ENCODE data around the gene ZYX. TPM values are rescaled to one million over a fixed set of nuclear protein-coding genes. Genes with fewer than 3 reads are reported as not detected.

The ZYX gene
- total and polyA plus RNA-seq, 2 of the 13 experiments (the other 11 are each of a cell fraction or from before 2014, with no cell fraction given) = 9.9 to 13.7 TPM

GRCh38 chr7:143393267-143394041, 12.3 kb downstream of the ZYX start (continued):
- TF ChIP-seq HIVEP1 (CRISPR knock-in tag; IDR thresholded peaks at IDR 0.05) (peak; percentile 62; the same call in 1 of the 2 replicates), ZNF205 (CRISPR knock-in tag; IDR thresholded peaks at IDR 0.05) (peak; percentile 84), TRIM24 (CRISPR knock-in tag; IDR thresholded peaks at IDR 0.05) (no peak), ZNF574 (CRISPR knock-in tag; IDR thresholded peaks at IDR 0.05) (peak; percentile 74), ZNF607 (CRISPR knock-in tag; IDR thresholded peaks at IDR 0.05; ENCODE audit: borderline replicate concordance) (0 out of 2 replicates have a peak, but pooled peaks have one; percentile 52), ZNF430 (CRISPR knock-in tag; IDR thresholded peaks at IDR 0.05) (0 out of 2 replicates have a peak, but pooled peaks have one; percentile 40), RXRA (CRISPR knock-in tag; IDR thresholded peaks at IDR 0.05) (peak; percentile 93), ZMYM4 (CRISPR knock-in tag; IDR thresholded peaks at IDR 0.05) (peak; percentile 46; the same call in 1 of the 2 replicates), JUND (CRISPR knock-in tag; IDR thresholded peaks at IDR 0.05) (no peak; the same call in 1 of the 2 replicates), ETV5 (CRISPR knock-in tag; IDR thresholded peaks at IDR 0.05; ENCODE audit: borderline replicate concordance) (peak; percentile 14; the same call in 1 of the 2 replicates), AGO2 (optimal IDR thresholded peaks at IDR 0.05; ENCODE audit: low read depth, low read length) (no peak), ZBTB7B (CRISPR knock-in tag; IDR thresholded peaks at IDR 0.05) (peak; percentile 75; the same call in 1 of the 2 replicates), IRX3 (CRISPR knock-in tag; IDR thresholded peaks at IDR 0.05; ENCODE audit: borderline replicate concordance, low read depth) (0 out of 2 replicates have a peak, but pooled peaks have one; percentile 34), KAT8 (CRISPR knock-in tag; IDR thresholded peaks at IDR 0.05) (peak; percentile 67; the same call in 1 of the 2 replicates), ELF3 (CRISPR knock-in tag; IDR thresholded peaks at IDR 0.05) (peak; percentile 65; the same call in 1 of the 2 replicates), ZBTB34 (CRISPR knock-in tag; IDR thresholded peaks at IDR 0.05) (peak; percentile 87), NCOA2 (CRISPR knock-in tag; IDR thresholded peaks at IDR 0.05) (peak; percentile 86), ZNF274 (CRISPR knock-in tag; IDR thresholded peaks at IDR 0.05) (peak; percentile 68; the same call in 1 of the 2 replicates), NR2F6 (IDR thresholded peaks at IDR 0.05) (peak; percentile 85), NR2F6 (CRISPR knock-in tag; IDR thresholded peaks at IDR 0.05) (peak; percentile 89), ZNF746 (CRISPR knock-in tag; IDR thresholded peaks at IDR 0.05) (peak; percentile 73), RELA (CRISPR knock-in tag; IDR thresholded peaks at IDR 0.05) (no peak), TGIF2 (CRISPR knock-in tag; IDR thresholded peaks at IDR 0.05) (no peak), JDP2 (CRISPR knock-in tag; IDR thresholded peaks at IDR 0.05; ENCODE audit: borderline replicate concordance) (no peak), TCF7L2 (IDR thresholded peaks at IDR 0.05; ENCODE audit: low read depth, low read length) (no peak), HNF4G (IDR thresholded peaks at IDR 0.05; ENCODE audit: borderline replicate concordance, low read depth, low read length) (peak; percentile 94), HNF4G (CRISPR knock-in tag; IDR thresholded peaks at IDR 0.05; ENCODE audit: borderline replicate concordance, low read depth) (peak; percentile 80; the same call in 1 of the 2 replicates), SOX5 (CRISPR knock-in tag; IDR thresholded peaks at IDR 0.05; ENCODE audit: borderline replicate concordance) (peak; percentile 78), ZFP1 (CRISPR knock-in tag; IDR thresholded peaks at IDR 0.05) (no peak), HNRNPK (IDR thresholded peaks at IDR 0.05; ENCODE audit: low read depth, low read length, poor library complexity, severe bottlenecking) (no peak)

All from HepG2 (cell line).